GM23248 (cell line): ENCODE data around the gene RPS24. TPM values are rescaled to one million over a fixed set of nuclear protein-coding genes. Genes with fewer than 3 reads are reported as not detected.
A peak's percentile ranks its signal among the peaks of the same experiment; 100 is the strongest.

ENCODE experiments used
- DNase-seq: peaks from one replicate; pipeline ENCODE4 v3.0.0-alpha.2; 2015
- H2AFZ ChIP-seq: fragments of 200-600 bp; sonication (generic); 2 replicates; pipeline ENCODE4 v1.6.1; 2016; ENCODE audit warnings: antibody characterized with exemption
- H3F3A ChIP-seq: fragments of 200-600 bp; sonication (generic); 2 replicates; pipeline ENCODE4 v1.6.1; 2016; ENCODE audit warnings: mild to moderate bottlenecking, antibody characterized with exemption, mixed run types; ENCODE audit not compliant: insufficient read depth
- H3K27ac ChIP-seq: fragments of 200-600 bp; sonication (generic); 2 replicates; pipeline ENCODE4 v1.5.1; 2016; ENCODE audit warnings: mild to moderate bottlenecking
- H3K27me3 ChIP-seq: fragments of 200-600 bp; sonication (generic); replicated peaks from 2 replicates; pipeline ENCODE4 v1.6.1; 2016; ENCODE audit warnings: mild to moderate bottlenecking; ENCODE audit not compliant: insufficient read depth
- H3K36me3 ChIP-seq: fragments of 200-600 bp; sonication (generic); 2 replicates; pipeline ENCODE4 v1.6.1; 2016; ENCODE audit warnings: low read depth, mild to moderate bottlenecking
- H3K4me1 ChIP-seq: fragments of 200-600 bp; sonication (generic); 2 replicates; pipeline ENCODE4 v1.6.1; 2016; ENCODE audit warnings: mild to moderate bottlenecking; ENCODE audit not compliant: insufficient read depth
- H3K4me2 ChIP-seq: fragments of 200-600 bp; sonication (generic); one replicate; pipeline ENCODE4 v1.6.1; 2016; ENCODE audit warnings: mild to moderate bottlenecking; ENCODE audit not compliant: unreplicated experiment
- H3K4me3 ChIP-seq: fragments of 200-600 bp; sonication (generic); 2 replicates; pipeline ENCODE4 v1.5.1; 2016; ENCODE audit warnings: mild to moderate bottlenecking
- H3K79me2 ChIP-seq: fragments of 200-600 bp; sonication (generic); 2 replicates; pipeline ENCODE4 v1.6.1; 2016; ENCODE audit warnings: mild to moderate bottlenecking; ENCODE audit not compliant: insufficient read depth
- H3K9ac ChIP-seq: fragments of 200-600 bp; sonication (generic); 2 replicates; pipeline ENCODE4 v1.6.1; 2016; ENCODE audit warnings: mild to moderate bottlenecking
- H3K9me2 ChIP-seq: fragments of 200-600 bp; sonication (generic); 2 replicates; pipeline ENCODE4 v1.6.1; 2016; ENCODE audit warnings: mixed run types, mild to moderate bottlenecking, moderate library complexity; ENCODE audit not compliant: insufficient read depth
- H3K9me3 ChIP-seq: fragments of 200-600 bp; sonication (generic); one replicate; pipeline ENCODE4 v1.6.1; 2017; ENCODE audit warnings: low read depth
- H4K20me1 ChIP-seq: fragments of 200-600 bp; sonication (generic); 2 replicates; pipeline ENCODE4 v1.6.0; 2016; ENCODE audit not compliant: insufficient read depth
- EZH2 ChIP-seq: fragments of 200-600 bp; sonication (generic); IDR thresholded peaks from 2 replicates; pipeline ENCODE4 v1.6.1; 2018; ENCODE audit warnings: antibody characterized with exemption, mild to moderate bottlenecking; ENCODE audit not compliant: insufficient read depth, poor library complexity, severe bottlenecking
- EZH2phosphoT487 ChIP-seq: fragments of 200-600 bp; sonication (generic); IDR thresholded peaks from 2 replicates; pipeline ENCODE4 v1.6.1; 2018; ENCODE audit warnings: antibody characterized with exemption, moderate library complexity, mild to moderate bottlenecking, low read depth; ENCODE audit not compliant: insufficient read depth
- WGBS, 2 experiments: methylation state at CpG; one replicate each; pipeline ENCODE4 v1.1.6; 2015 to 2017; ENCODE audit warnings: low lambda C conversion rate in 2 of 2, low coverage in 1 of 2; ENCODE audit errors: missing lambda C conversion rate in 2 of 2; 5-methylcytosine and 5-hydroxymethylcytosine counted together
- in situ Hi-C: fragments of 300-500 bp; cut with MboI; formaldehyde crosslinking; loops from 2 replicates; pipeline ENCODE4 v1.15.0; 2020
- polyA plus RNA-seq: library from polyadenylated mRNA; unstranded; fragments of >200 nt; fragmentation: Nextera tagmentation; extraction: Ambion mirVana; gene quantifications from 2 replicates; pipeline ENCODE4 v1.2.1, GENCODE V29; 2016
- total RNA-seq: library from RNA; depleted of rRNA; stranded (reverse); fragments of >200 nt; shearing (Covaris generic); gene quantifications from 2 replicates; pipeline ENCODE4 v1.2.3, GENCODE V29; 2014

RPS24 gene
- total and polyA plus RNA-seq, 2 experiments from 2014 or later: 660 to 1,653 TPM

- DNase-seq: peak; percentile 75
- peak overlapping the region; percentile 75 for H3K4me2 ChIP-seq
- WGBS, 2 experiments: 25% methylated on average over 36 of the region's 36 CpGs
These were observed 5.0 kb upstream of the RPS24 start for GRCh38 chr10:78028438-78029268.

GRCh38 chr10:78029269-78030226 lies 4.1 kb upstream of the RPS24 start, which contains the start of gene POLR3A:
Gene POLR3A, minus strand, starts transcription at chr10:78029515. Its CDS starts 108 bp downstream, at chr10:78029407.
- Histone ChIP-seq H3K4me1 (peaks cover 35% of the 10 kb centered on the region), H3K36me3 (peaks cover 10% of the 10 kb centered on the region), H3K4me3 (peak within 1 kb of the TSS; percentile 91), H3F3A (peaks cover 49% of the 10 kb centered on the region), H3K4me2 (peak within 1 kb of the TSS; percentile 95), H3K27me3 (no peaks in the 10 kb centered on the region), H4K20me1 (no peaks in the 10 kb centered on the region), H3K79me2 (peaks cover 35% of the 10 kb centered on the region), H3K9me2 (no peaks in the 10 kb centered on the region), H3K9me3 (no peaks in the 10 kb centered on the region), H3K9ac (peak within 1 kb of the TSS; percentile 92), H3K27ac (peak within 1 kb of the TSS; percentile 81), H2AFZ (peak within 1 kb of the TSS; percentile 98)
- peak; percentile 99 for DNase-seq
- in situ Hi-C loops: no loop called here
- 1% methylated on average over 35 of the region's 35 CpGs for WGBS, 2 experiments
- TF ChIP-seq EZH2phosphoT487 (no peak), EZH2 (no peak)

More at GRCh38 chr10:78028438-78029268, 5.0 kb upstream of the RPS24 start:
- peak overlapping the region; percentile 91 for H3K4me3 ChIP-seq
- H3K9me2 ChIP-seq: no peaks in the 10 kb centered on the region
- H3K27me3 ChIP-seq: no peaks in the 10 kb centered on the region
- peaks cover 35% of the 10 kb centered on the region for H3K4me1 ChIP-seq
- in situ Hi-C loops: no loop called here
- peaks cover 30% of the 10 kb centered on the region for H3K79me2 ChIP-seq
- peaks cover 16% of the 10 kb centered on the region for H3K36me3 ChIP-seq
- TF ChIP-seq EZH2phosphoT487 (no peak), EZH2 (no peak)
- no peaks in the 10 kb centered on the region for H4K20me1 ChIP-seq
- H3K9me3 ChIP-seq: no peaks in the 10 kb centered on the region
- peak overlapping the region; percentile 81 for H3K27ac ChIP-seq
- H3F3A ChIP-seq: peaks cover 46% of the 10 kb centered on the region
- peak overlapping the region; percentile 98 for H2AFZ ChIP-seq
- H3K9ac ChIP-seq: peak overlapping the region; percentile 92

DNA sequence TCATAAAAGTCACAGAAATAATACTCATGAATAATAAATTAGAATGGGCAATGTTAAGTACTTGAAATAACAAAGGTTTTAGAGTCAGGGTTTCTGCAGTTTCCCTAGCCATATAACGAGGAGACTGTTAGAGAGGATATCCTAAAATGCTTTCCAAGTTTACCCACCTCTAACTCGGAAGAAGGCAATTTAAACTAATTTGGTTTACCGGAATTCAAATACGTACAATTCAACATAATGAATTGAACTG lies 351 bp upstream of the RPS24 start:
- Histone ChIP-seq H2AFZ (peak overlapping the region; percentile 85), H3K4me1 (peaks cover 37% of the 10 kb centered on the region), H3K9ac (peak overlapping the region; percentile 38; the same call in 1 of the 2 replicates), H3K9me2 (no peaks in the 10 kb centered on the region), H3K9me3 (no peaks in the 10 kb centered on the region), H3K27me3 (no peaks in the 10 kb centered on the region), H4K20me1 (peaks cover 12% of the 10 kb centered on the region; the same call in 1 of the 2 replicates), H3K79me2 (peaks cover 53% of the 10 kb centered on the region), H3K4me2 (peak overlapping the region; percentile 80), H3F3A (peaks cover 52% of the 10 kb centered on the region), H3K36me3 (peaks cover 37% of the 10 kb centered on the region), H3K4me3 (peak overlapping the region; percentile 97), H3K27ac (peak overlapping the region; percentile 39)
- in situ Hi-C loops: no loop called here
- no peak for TF ChIP-seq EZH2
- DNase-seq: no peak
- WGBS, 2 experiments: 0 to 2% methylated on average over 4 of the region's 4 CpGs

- in situ Hi-C loops: no loop called here
These were observed 1.4 kb downstream of the RPS24 start for GRCh38 chr10:78035025-78035424.

More at GRCh38 chr10:78035025-78035424, 1.4 kb downstream of the RPS24 start:
- Histone ChIP-seq H3K9me3 (no peaks in the 10 kb centered on the region), H3K36me3 (peaks cover 54% of the 10 kb centered on the region), H2AFZ (no peak overlapping the region), H3K27me3 (no peaks in the 10 kb centered on the region), H3K9me2 (no peaks in the 10 kb centered on the region), H3K79me2 (peaks cover 60% of the 10 kb centered on the region), H4K20me1 (peaks cover 25% of the 10 kb centered on the region), H3K4me2 (peak overlapping the region; percentile 98), H3K27ac (no peak overlapping the region), H3F3A (peaks cover 57% of the 10 kb centered on the region), H3K4me3 (peak overlapping the region; percentile 97), H3K9ac (peak overlapping the region; percentile 89), H3K4me1 (peaks cover 33% of the 10 kb centered on the region)
- TF ChIP-seq EZH2phosphoT487 (no peak), EZH2 (no peak)
- 82 to 85% methylated on average over 5 of the region's 5 CpGs for WGBS, 2 experiments
- DNase-seq: peak; percentile 39
